BE2C (cell line): Measurements from ENCODE around the gene FIZ1.
A peak's percentile ranks its signal among the peaks of the same experiment; 100 is the strongest.

ENCODE experiments used
- DNase-seq: peaks from one replicate; pipeline ENCODE4 v3.0.0-alpha.2; 2020
- H3K27me3 ChIP-seq: fragments of 250-450 bp; sonication (Bioruptor Pico); 2 replicates; pipeline ENCODE4 v1.5.1; 2020; ENCODE audit warnings: mild to moderate bottlenecking
- H3K36me3 ChIP-seq: fragments of 250-450 bp; sonication (Bioruptor Pico); 2 replicates; pipeline ENCODE4 v1.5.1; 2020; ENCODE audit warnings: mild to moderate bottlenecking
- H3K4me1 ChIP-seq: fragments of 250-450 bp; sonication (Bioruptor Pico); 2 replicates; pipeline ENCODE4 v1.5.1; 2020
- H3K4me3 ChIP-seq: 2 replicates; pipeline ENCODE4 v1.5.1; 2011; ENCODE audit warnings: low read depth, low read length
- H3K9me3 ChIP-seq: fragments of 250-450 bp; sonication (Bioruptor Pico); 2 replicates; pipeline ENCODE4 v1.5.1; 2020
- TF ChIP-seq, protein P1 (sequence below): IDR thresholded peaks from 2 replicates; pipeline ENCODE4 v1.5.1; 2012; ENCODE audit warnings: mild to moderate bottlenecking, low read depth, low read length

Gene FIZ1

GRCh38 chr19:55636723-55637122, 37.4 kb upstream of the FIZ1 start:
- Histone ChIP-seq H3K9me3 (no peaks in the 10 kb centered on the region), H3K4me3 (no peak overlapping the region), H3K36me3 (no peaks in the 10 kb centered on the region), H3K27me3 (no peaks in the 10 kb centered on the region), H3K4me1 (peaks cover 6% of the 10 kb centered on the region)
- no peak for DNase-seq
- TF ChIP-seq, protein P1, sequence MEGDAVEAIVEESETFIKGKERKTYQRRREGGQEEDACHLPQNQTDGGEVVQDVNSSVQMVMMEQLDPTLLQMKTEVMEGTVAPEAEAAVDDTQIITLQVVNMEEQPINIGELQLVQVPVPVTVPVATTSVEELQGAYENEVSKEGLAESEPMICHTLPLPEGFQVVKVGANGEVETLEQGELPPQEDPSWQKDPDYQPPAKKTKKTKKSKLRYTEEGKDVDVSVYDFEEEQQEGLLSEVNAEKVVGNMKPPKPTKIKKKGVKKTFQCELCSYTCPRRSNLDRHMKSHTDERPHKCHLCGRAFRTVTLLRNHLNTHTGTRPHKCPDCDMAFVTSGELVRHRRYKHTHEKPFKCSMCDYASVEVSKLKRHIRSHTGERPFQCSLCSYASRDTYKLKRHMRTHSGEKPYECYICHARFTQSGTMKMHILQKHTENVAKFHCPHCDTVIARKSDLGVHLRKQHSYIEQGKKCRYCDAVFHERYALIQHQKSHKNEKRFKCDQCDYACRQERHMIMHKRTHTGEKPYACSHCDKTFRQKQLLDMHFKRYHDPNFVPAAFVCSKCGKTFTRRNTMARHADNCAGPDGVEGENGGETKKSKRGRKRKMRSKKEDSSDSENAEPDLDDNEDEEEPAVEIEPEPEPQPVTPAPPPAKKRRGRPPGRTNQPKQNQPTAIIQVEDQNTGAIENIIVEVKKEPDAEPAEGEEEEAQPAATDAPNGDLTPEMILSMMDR, result no peak

DNA sequence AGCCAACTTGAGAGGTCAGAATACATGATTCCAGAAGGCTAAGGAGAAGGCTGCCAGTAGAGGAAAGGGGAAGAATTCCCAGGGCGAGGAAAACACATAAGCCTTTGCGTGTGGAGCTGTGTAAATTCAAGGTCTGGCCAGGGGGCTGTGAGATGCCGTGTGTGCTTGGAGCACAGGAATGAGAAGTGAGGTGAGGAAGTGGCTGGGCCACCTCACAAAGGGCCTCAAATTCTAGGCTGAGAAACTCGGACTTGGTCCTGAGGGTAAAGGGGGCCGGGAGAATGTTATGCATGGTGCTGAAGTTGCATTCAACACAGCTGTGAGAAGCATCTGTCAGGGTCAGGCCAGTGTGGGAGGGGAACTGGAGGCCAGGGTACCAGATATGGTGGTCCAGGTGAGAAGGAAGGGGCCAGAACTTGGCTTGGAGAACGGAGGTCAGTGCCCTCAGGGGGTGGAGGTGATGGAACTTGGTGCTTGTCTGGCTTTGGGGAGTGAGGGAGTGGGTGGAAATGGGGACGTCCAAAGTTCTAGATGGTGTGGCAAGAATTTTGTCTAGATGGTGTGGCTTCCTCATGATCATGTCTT, 36.6 kb upstream of the FIZ1 start:
- H3K36me3 ChIP-seq, result no peaks in the 10 kb centered on the region
- peak overlapping the region; percentile 99 for H3K4me3 ChIP-seq
- no peak for DNase-seq
- peaks cover 6% of the 10 kb centered on the region for H3K4me1 ChIP-seq
- TF ChIP-seq, protein P1, result no peak
- no peaks in the 10 kb centered on the region for H3K9me3 ChIP-seq
- no peaks in the 10 kb centered on the region for H3K27me3 ChIP-seq

GRCh38 chr19:55635334-55635717, 36.0 kb upstream of the FIZ1 start:
- H3K4me3 ChIP-seq, result peak overlapping the region; percentile 99
- peaks cover 3% of the 10 kb centered on the region for H3K4me1 ChIP-seq
- TF ChIP-seq, protein P1, result no peak
- no peaks in the 10 kb centered on the region for H3K27me3 ChIP-seq
- no peaks in the 10 kb centered on the region for H3K9me3 ChIP-seq
- DNase-seq, result no peak
- no peaks in the 10 kb centered on the region for H3K36me3 ChIP-seq

- H3K4me1 ChIP-seq, result no peaks in the 10 kb centered on the region
- H3K27me3 ChIP-seq, result no peaks in the 10 kb centered on the region
- TF ChIP-seq, protein P1, result no peak
- H3K36me3 ChIP-seq, result no peaks in the 10 kb centered on the region
- no peak overlapping the region; the same call in 1 of the 2 replicates for H3K4me3 ChIP-seq
- no peak for DNase-seq
- no peaks in the 10 kb centered on the region for H3K9me3 ChIP-seq
Measured at GRCh38 chr19:55633861-55634260, 34.5 kb upstream of the FIZ1 start.

- DNase-seq, result peak; percentile 92
- Histone ChIP-seq H3K36me3 (no peaks in the 10 kb centered on the region), H3K4me3 (no peak overlapping the region), H3K4me1 (no peaks in the 10 kb centered on the region), H3K27me3 (no peaks in the 10 kb centered on the region), H3K9me3 (no peaks in the 10 kb centered on the region)
- TF ChIP-seq, protein P1, result peak; percentile 92
Measured at GRCh38 chr19:55632463-55632834, 33.1 kb upstream of the FIZ1 start.

- no peaks in the 10 kb centered on the region for H3K9me3 ChIP-seq
- no peak for DNase-seq
- H3K36me3 ChIP-seq, result no peaks in the 10 kb centered on the region
- no peak overlapping the region for H3K4me3 ChIP-seq
- H3K27me3 ChIP-seq, result no peaks in the 10 kb centered on the region
- no peaks in the 10 kb centered on the region for H3K4me1 ChIP-seq
- TF ChIP-seq, protein P1, result no peak
Measured at GRCh38 chr19:55626350-55626749, 27.0 kb upstream of the FIZ1 start.
